ENCODE results near the gene LRIG2.

DNA sequence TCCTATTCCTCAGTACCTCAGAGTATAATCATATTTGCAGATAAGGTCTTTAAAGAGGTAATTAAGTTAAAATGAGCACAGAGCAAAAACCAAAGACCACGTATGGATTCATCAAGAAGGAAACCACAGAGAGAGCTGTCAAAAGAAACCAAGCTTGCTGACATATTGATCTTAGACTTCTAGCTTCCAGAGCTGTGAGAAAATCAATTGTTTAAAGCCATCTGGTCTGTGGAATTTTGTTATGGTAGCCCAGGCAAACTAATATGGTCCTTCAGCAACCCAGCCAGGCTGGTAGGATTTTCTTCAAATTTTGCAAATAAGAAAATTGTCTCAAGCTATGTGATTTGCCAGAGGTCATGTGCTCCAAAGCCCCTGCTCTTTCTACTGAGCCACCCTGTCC lies 62.5 kb downstream of the LRIG2 start:
- TF ChIP-seq, protein P1, sequence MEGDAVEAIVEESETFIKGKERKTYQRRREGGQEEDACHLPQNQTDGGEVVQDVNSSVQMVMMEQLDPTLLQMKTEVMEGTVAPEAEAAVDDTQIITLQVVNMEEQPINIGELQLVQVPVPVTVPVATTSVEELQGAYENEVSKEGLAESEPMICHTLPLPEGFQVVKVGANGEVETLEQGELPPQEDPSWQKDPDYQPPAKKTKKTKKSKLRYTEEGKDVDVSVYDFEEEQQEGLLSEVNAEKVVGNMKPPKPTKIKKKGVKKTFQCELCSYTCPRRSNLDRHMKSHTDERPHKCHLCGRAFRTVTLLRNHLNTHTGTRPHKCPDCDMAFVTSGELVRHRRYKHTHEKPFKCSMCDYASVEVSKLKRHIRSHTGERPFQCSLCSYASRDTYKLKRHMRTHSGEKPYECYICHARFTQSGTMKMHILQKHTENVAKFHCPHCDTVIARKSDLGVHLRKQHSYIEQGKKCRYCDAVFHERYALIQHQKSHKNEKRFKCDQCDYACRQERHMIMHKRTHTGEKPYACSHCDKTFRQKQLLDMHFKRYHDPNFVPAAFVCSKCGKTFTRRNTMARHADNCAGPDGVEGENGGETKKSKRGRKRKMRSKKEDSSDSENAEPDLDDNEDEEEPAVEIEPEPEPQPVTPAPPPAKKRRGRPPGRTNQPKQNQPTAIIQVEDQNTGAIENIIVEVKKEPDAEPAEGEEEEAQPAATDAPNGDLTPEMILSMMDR (IDR thresholded peaks at IDR 0.05; ENCODE audit: poor library complexity): no peak
- TF ChIP-seq EZH2phosphoT487 (IDR thresholded peaks at IDR 0.05; ENCODE audit: low read depth, severe bottlenecking, unreplicated experiment) (no peak), EZH2 (IDR thresholded peaks at IDR 0.05; ENCODE audit: borderline replicate concordance) (no peak)

Measured in hepatocyte (in vitro differentiated cells).